GM12878 (cell line): ENCODE results near the gene CD86. TPM values are rescaled to one million over a fixed set of nuclear protein-coding genes. Genes with fewer than 3 reads are reported as not detected.

ENCODE experiments used
- ATF2 ChIP-seq: IDR thresholded peaks from 2 replicates; pipeline ENCODE4 v1.6.1; 2012; ENCODE audit warnings: low read length, inconsistent platforms
- ATF7 ChIP-seq: fragments of 450-650 bp; IDR thresholded peaks from 2 replicates; pipeline ENCODE4 v1.6.1; 2016; ENCODE audit warnings: low read depth, mild to moderate bottlenecking
- BHLHE40 ChIP-seq, 2 experiments: fragments of 450-650 bp in 1 of 2; IDR thresholded peaks; 2 replicates each; pipeline ENCODE4 v1.6.1; 2011 to 2017; ENCODE audit warnings: low read depth in 2 of 2, borderline replicate concordance in 1 of 2, improper control_type of control experiment in 1 of 2, low read length in 1 of 2, mild to moderate bottlenecking in 1 of 2
- CHD4 ChIP-seq: fragments of 200-600 bp; sonication (generic); IDR thresholded peaks from 2 replicates; pipeline ENCODE4 v1.6.1; 2016; ENCODE audit warnings: mild to moderate bottlenecking
- EED ChIP-seq: sonication (generic); IDR thresholded peaks from 2 replicates; pipeline ENCODE4 v1.6.1; 2016; ENCODE audit warnings: antibody characterized with exemption, low read depth
- EGR1 ChIP-seq, 2 experiments: IDR thresholded peaks; 1 replicate in 1 of 2; 2 replicates in 1 of 2; pipeline ENCODE4 v1.6.1; 2011 to 2012; ENCODE audit warnings: low read depth in 2 of 2, low read length in 2 of 2, borderline replicate concordance in 1 of 2, mild to moderate bottlenecking in 1 of 2, moderate library complexity in 1 of 2
- GATAD2B ChIP-seq: fragments of 450-650 bp; conservative IDR thresholded peaks from 2 replicates; pipeline ENCODE4 v1.6.1; 2017; ENCODE audit warnings: low read depth, mild to moderate bottlenecking, moderate library complexity
- HCFC1 ChIP-seq: fragments of 150-350 bp; IDR thresholded peaks from 2 replicates; pipeline ENCODE4 v1.6.1; 2014; ENCODE audit warnings: low read length
- HSF1 ChIP-seq: fragments of 150-350 bp; IDR thresholded peaks from 2 replicates; pipeline ENCODE4 v1.6.1; 2014; ENCODE audit warnings: mild to moderate bottlenecking, low read depth, low read length
- JUNB ChIP-seq: IDR thresholded peaks from 2 replicates; pipeline ENCODE4 v1.6.1; 2016; ENCODE audit warnings: antibody characterized with exemption, mild to moderate bottlenecking
- KLF5 ChIP-seq: fragments of 450-650 bp; IDR thresholded peaks from 2 replicates; pipeline ENCODE4 v1.6.1; 2014; ENCODE audit warnings: mild to moderate bottlenecking; ENCODE audit not compliant: partially characterized antibody
- NKRF ChIP-seq: fragments of 450-650 bp; conservative IDR thresholded peaks from 2 replicates; pipeline ENCODE4 v1.6.1; 2017; ENCODE audit warnings: mild to moderate bottlenecking, moderate library complexity
- PAX5 ChIP-seq: IDR thresholded peaks from 2 replicates; pipeline ENCODE4 v1.6.1; 2011; ENCODE audit warnings: low read depth, low read length, borderline replicate concordance
- RAD21 ChIP-seq: IDR thresholded peaks from 2 replicates; pipeline ENCODE4 v1.6.1; 2011; ENCODE audit warnings: mild to moderate bottlenecking, low read depth, low read length, moderate library complexity; ENCODE audit not compliant: insufficient read depth
- RAD51 ChIP-seq: fragments of 450-650 bp; IDR thresholded peaks from 2 replicates; pipeline ENCODE4 v1.6.1; 2016; ENCODE audit warnings: moderate library complexity, mild to moderate bottlenecking, inconsistent platforms
- SMC3 ChIP-seq: IDR thresholded peaks from 2 replicates; pipeline ENCODE4 v1.6.1; 2011; ENCODE audit warnings: low read length, improper control_type of control experiment, borderline replicate concordance
- STAT3 ChIP-seq: IDR thresholded peaks from 2 replicates; pipeline ENCODE4 v1.6.1; 2011; ENCODE audit warnings: low read depth, low read length, improper control_type of control experiment
- ZBED1 ChIP-seq: IDR thresholded peaks from 2 replicates; pipeline ENCODE4 v1.6.1; 2016; ENCODE audit warnings: borderline replicate concordance
- ZNF217 ChIP-seq: fragments of 450-650 bp; IDR thresholded peaks from 2 replicates; pipeline ENCODE4 v1.6.1; 2017; ENCODE audit warnings: antibody characterized with exemption, mild to moderate bottlenecking
- ZSCAN29 ChIP-seq: fragments of 450-650 bp; IDR thresholded peaks from 2 replicates; pipeline ENCODE4 v1.6.1; 2017; ENCODE audit warnings: mild to moderate bottlenecking, moderate library complexity
- polyA plus RNA-seq, 11 experiments: library from polyadenylated mRNA; depleted of rRNA in 4 of 11; unstranded in 6 of 11; stranded (reverse) in 5 of 11; fragments of >200 nt; fragmentation: Nextera tagmentation in 4 of 11; fragmentation: Illumina TruSeq in 1 of 11; extraction: Ambion mirVana in 4 of 11; extraction: Trizol in 1 of 11; gene quantifications; 1 replicate in 1 of 11; 2 replicates in 10 of 11; pipeline versions ENCODE4 v1.2.1 to v1.2.3, GENCODE V29; 2011 to 2016; ENCODE audit warnings: inconsistent platforms in 2 of 11, missing spikeins in 2 of 11, low read depth in 1 of 11
- total RNA-seq, 4 experiments: library from RNA; depleted of rRNA in 3 of 4; stranded (reverse); fragments of >200 nt in 3 of 4; fragmentation: Illumina TruSeq in 1 of 4; extraction: Trizol in 1 of 4; gene quantifications; 2 replicates each; pipeline versions ENCODE4 v1.2.1 to v1.2.3, GENCODE V29; 2013 to 2021
- TF ChIP-seq, protein P1 (sequence below): IDR thresholded peaks from 2 replicates; pipeline ENCODE4 v1.6.1; 2012; ENCODE audit warnings: low read depth, low read length, improper control_type of control experiment
- TF ChIP-seq, protein P2 (sequence below): fragments of 450-650 bp; IDR thresholded peaks from 2 replicates; pipeline ENCODE4 v1.6.1; 2017; ENCODE audit warnings: mild to moderate bottlenecking, moderate library complexity

The CD86 gene
- total and polyA plus RNA-seq, 10 of the 15 experiments (the other 5 are each of a cell fraction or from before 2014, with no cell fraction given) = 40.9 to 100 (median 55.5) TPM

GRCh38 chr3:122101646-122102045 is 46.5 kb downstream of the CD86 start (continued):
- TF ChIP-seq NKRF = 0 out of 2 replicates have a peak, but pooled peaks have one; percentile 36
- TF ChIP-seq RAD51 = no peak
- no peak for TF ChIP-seq PAX5
- TF ChIP-seq, protein P1, sequence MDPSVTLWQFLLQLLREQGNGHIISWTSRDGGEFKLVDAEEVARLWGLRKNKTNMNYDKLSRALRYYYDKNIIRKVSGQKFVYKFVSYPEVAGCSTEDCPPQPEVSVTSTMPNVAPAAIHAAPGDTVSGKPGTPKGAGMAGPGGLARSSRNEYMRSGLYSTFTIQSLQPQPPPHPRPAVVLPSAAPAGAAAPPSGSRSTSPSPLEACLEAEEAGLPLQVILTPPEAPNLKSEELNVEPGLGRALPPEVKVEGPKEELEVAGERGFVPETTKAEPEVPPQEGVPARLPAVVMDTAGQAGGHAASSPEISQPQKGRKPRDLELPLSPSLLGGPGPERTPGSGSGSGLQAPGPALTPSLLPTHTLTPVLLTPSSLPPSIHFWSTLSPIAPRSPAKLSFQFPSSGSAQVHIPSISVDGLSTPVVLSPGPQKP = no peak
- 0 out of 2 replicates have a peak, but pooled peaks have one; percentile 35 for TF ChIP-seq ZSCAN29
- no peak for TF ChIP-seq CHD4
- TF ChIP-seq GATAD2B = 0 out of 2 replicates have a peak, but pooled peaks have one; percentile 28
- 0 out of 4 replicates have a peak, but pooled peaks of 1 of the 2 experiments have one; percentile 20 for TF ChIP-seq BHLHE40 (IDR thresholded peaks at IDR 0.05; ENCODE audit: borderline replicate concordance in 1 of 2, low read depth in 2 of 2, low read length in 1 of 2)
- peak; percentile 49; the same call in 1 of the 2 replicates for TF ChIP-seq ZBED1
- no peak for TF ChIP-seq STAT3
- TF ChIP-seq ATF7 = peak; percentile 46
- TF ChIP-seq JUNB = peak; percentile 26
- no peak for TF ChIP-seq EGR1 (IDR thresholded peaks at IDR 0.05; ENCODE audit: borderline replicate concordance in 1 of 2, low read depth in 2 of 2, low read length in 2 of 2)
- peak; percentile 86; the same call in 1 of the 2 replicates for TF ChIP-seq SMC3
- TF ChIP-seq RAD21 = peak; percentile 97
- TF ChIP-seq, protein P2, sequence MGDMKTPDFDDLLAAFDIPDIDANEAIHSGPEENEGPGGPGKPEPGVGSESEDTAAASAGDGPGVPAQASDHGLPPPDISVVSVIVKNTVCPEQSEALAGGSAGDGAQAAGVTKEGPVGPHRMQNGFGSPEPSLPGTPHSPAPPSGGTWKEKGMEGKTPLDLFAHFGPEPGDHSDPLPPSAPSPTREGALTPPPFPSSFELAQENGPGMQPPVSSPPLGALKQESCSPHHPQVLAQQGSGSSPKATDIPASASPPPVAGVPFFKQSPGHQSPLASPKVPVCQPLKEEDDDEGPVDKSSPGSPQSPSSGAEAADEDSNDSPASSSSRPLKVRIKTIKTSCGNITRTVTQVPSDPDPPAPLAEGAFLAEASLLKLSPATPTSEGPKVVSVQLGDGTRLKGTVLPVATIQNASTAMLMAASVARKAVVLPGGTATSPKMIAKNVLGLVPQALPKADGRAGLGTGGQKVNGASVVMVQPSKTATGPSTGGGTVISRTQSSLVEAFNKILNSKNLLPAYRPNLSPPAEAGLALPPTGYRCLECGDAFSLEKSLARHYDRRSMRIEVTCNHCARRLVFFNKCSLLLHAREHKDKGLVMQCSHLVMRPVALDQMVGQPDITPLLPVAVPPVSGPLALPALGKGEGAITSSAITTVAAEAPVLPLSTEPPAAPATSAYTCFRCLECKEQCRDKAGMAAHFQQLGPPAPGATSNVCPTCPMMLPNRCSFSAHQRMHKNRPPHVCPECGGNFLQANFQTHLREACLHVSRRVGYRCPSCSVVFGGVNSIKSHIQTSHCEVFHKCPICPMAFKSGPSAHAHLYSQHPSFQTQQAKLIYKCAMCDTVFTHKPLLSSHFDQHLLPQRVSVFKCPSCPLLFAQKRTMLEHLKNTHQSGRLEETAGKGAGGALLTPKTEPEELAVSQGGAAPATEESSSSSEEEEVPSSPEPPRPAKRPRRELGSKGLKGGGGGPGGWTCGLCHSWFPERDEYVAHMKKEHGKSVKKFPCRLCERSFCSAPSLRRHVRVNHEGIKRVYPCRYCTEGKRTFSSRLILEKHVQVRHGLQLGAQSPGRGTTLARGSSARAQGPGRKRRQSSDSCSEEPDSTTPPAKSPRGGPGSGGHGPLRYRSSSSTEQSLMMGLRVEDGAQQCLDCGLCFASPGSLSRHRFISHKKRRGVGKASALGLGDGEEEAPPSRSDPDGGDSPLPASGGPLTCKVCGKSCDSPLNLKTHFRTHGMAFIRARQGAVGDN = peak; percentile 49
- TF ChIP-seq HSF1 = 0 out of 2 replicates have a peak, but pooled peaks have one; percentile 40
- no peak for TF ChIP-seq KLF5
- TF ChIP-seq ATF2 = peak; percentile 24; the same call in 1 of the 2 replicates
- no peak for TF ChIP-seq HCFC1
- TF ChIP-seq EED = peak; percentile 53; the same call in 1 of the 2 replicates
- TF ChIP-seq ZNF217 = peak; percentile 27; the same call in 1 of the 2 replicates
